Spleen (tissue), 7 donors: ENCODE data around the gene DYSF.

Source experiments
- POLR2A ChIP-seq, 3 donors: fragments of 450-650 bp; IDR thresholded peaks; one replicate each; pipeline ENCODE4 v1.5.1; 2017; ENCODE audit warnings: antibody characterized with exemption in 3 of 3, mild to moderate bottlenecking in 1 of 3
- TF ChIP-seq, protein P1 (sequence below), 11 experiments: fragments of 200-600 bp in 7 of 11; fragments of 450-650 bp in 4 of 11; sonication (generic) in 4 of 11; IDR thresholded peaks in 8 of 11; conservative IDR thresholded peaks in 3 of 11; 1 replicate in 7 of 11; 2 replicates in 4 of 11; pipeline versions ENCODE4 v1.4.0 to v1.8.0; 2016 to 2021; ENCODE audit warnings: antibody characterized with exemption in 11 of 11, inconsistent platforms in 4 of 11, mild to moderate bottlenecking in 1 of 11
- donor health status: DM: no; HTN: no; CAD: no; lungs with moderate emphysema.
- donor health status: DM: no; HTN: no; CAD: no.
- donor health status: DM: no; HTN: no; CAD: no.

DNA sequence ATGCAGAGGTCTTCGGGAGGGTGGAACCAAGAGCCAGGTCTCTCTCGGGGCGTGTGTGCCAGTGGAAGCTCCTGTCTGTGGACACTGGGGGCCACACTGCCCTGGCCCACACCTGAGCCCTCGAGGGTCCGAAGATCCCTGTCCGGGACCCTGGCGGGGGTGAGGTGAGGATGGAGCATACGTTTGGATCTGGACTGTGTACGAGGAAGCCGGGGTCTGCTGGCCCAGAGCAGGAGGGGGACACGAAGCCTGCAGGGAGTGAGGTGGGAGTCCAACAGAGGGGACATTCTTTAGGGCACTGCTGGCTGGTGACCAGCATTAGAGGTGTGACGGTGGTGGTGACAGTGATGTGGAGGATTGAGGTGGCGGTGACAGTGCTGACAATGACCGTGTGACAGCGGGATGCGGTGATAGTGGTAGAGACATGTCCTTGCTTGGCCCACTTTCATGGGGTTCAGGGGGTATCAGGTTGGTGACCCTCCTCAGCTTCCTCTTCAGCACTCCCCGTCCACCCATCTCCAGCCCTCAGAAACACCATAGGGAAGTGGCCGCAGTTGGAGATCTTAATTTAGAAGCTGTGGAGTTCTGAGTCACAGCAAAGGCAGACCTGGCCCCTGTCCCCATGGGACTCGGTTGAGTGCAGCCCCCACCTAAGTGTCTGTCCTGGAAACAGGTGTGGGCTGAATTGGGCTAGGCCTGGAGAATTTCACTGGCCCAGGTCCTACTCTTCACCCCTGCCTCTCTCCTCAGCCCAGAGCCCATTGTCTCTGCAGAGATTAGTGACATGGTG, 252.0 kb downstream of the DYSF start:
- TF ChIP-seq, protein P1, sequence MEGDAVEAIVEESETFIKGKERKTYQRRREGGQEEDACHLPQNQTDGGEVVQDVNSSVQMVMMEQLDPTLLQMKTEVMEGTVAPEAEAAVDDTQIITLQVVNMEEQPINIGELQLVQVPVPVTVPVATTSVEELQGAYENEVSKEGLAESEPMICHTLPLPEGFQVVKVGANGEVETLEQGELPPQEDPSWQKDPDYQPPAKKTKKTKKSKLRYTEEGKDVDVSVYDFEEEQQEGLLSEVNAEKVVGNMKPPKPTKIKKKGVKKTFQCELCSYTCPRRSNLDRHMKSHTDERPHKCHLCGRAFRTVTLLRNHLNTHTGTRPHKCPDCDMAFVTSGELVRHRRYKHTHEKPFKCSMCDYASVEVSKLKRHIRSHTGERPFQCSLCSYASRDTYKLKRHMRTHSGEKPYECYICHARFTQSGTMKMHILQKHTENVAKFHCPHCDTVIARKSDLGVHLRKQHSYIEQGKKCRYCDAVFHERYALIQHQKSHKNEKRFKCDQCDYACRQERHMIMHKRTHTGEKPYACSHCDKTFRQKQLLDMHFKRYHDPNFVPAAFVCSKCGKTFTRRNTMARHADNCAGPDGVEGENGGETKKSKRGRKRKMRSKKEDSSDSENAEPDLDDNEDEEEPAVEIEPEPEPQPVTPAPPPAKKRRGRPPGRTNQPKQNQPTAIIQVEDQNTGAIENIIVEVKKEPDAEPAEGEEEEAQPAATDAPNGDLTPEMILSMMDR (IDR thresholded peaks at IDR 0.05 in 8 of 11, conservative IDR thresholded peaks at IDR 0.05 in 3 of 11): no peak
- no peak for TF ChIP-seq POLR2A (IDR thresholded peaks at IDR 0.05)
